Mucosa of rectum (tissue), 2 donors: Measurements from ENCODE around the gene RBM38.

Source experiments
- H3K27ac ChIP-seq, 2 donors: one replicate each; pipeline ENCODE4 v1.7.0; 2013; ENCODE audit warnings: inconsistent platforms in 2 of 2, low read depth in 2 of 2, low read length in 2 of 2
- H3K27me3 ChIP-seq, 2 donors: one replicate each; pipeline ENCODE4 v1.7.0; 2013; ENCODE audit warnings: low read length in 2 of 2; ENCODE audit not compliant: control insufficient read depth in 2 of 2, insufficient read depth in 2 of 2
- H3K36me3 ChIP-seq, 2 donors: one replicate each; pipeline ENCODE4 v1.7.0; 2013; ENCODE audit warnings: low read length in 2 of 2; ENCODE audit not compliant: control insufficient read depth in 2 of 2, insufficient read depth in 2 of 2
- H3K4me1 ChIP-seq, 2 donors: one replicate each; pipeline ENCODE4 v1.7.0; 2013; ENCODE audit warnings: low read length in 2 of 2, mild to moderate bottlenecking in 1 of 2; ENCODE audit not compliant: control insufficient read depth in 2 of 2, insufficient read depth in 2 of 2
- H3K4me3 ChIP-seq, 2 donors: one replicate each; pipeline ENCODE4 v1.7.0; 2013; ENCODE audit warnings: low read length in 2 of 2
- H3K9ac ChIP-seq, 2 donors: one replicate each; pipeline ENCODE4 v1.7.0; 2013; ENCODE audit warnings: low read length in 2 of 2, low read depth in 1 of 2, mild to moderate bottlenecking in 1 of 2
- H3K9me3 ChIP-seq, 2 donors: one replicate each; pipeline ENCODE4 v1.7.0; 2013; ENCODE audit warnings: low read length in 2 of 2; ENCODE audit not compliant: control insufficient read depth in 2 of 2
- donor health status: healthy.
- donor health status: Normal muscosa, but diverticular disease.

RBM38 gene

DNA sequence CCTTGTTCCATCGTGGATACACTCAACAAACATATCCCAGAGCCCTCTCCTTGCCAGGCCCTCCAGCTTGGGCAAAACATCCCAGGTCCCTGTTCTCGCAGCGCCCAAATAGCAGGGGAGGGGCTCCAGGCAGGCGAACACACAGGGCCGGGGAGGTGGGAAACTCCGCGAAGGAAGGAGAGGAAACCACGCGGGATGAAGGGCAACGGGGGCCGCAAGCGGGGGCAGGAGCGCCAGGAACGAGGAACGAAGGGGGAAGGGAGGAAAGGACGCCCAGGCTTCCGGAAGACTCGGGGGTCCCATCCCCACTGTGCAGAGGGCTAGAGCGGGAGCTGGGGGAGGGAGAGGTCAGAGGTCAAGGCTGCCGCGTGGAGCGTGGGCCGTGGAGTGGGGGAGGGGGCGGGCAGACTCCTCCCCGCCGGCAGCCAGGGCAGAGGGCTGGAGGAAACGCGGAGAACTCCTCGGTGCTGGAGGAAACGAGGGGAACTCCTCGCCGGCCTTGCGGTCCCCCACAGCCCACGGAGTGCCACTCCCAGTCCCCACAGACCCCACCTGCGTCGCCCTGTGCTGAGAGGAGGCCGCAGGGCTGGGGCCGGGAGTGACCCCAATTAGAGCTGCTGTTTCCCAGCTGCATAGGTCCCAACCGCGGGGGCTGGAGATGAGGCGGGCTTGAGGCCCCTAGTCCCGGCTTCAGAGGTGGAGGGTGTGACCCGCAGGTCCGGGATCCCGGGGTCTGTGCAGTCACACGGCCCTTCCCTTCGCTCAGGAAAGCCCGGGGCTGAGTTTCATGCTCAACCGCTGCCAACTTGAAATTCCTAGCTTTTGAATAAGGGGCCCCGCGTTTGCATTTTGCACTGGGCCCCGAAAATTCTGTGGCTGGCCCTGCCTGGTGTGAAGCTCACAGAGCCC, 1.2 kb upstream of the RBM38 start:
- H3K27me3 ChIP-seq: no peaks in the 10 kb centered on the region
- peaks cover 47% of the 10 kb centered on the region in 2 donors for H3K4me1 ChIP-seq
- H3K36me3 ChIP-seq: peaks cover 8 to 15% of the 10 kb centered on the region in 2 donors
- peak overlapping the region; percentile 69 to 70 for H3K9ac ChIP-seq
- H3K27ac ChIP-seq: peak overlapping the region; percentile 55 to 65
- H3K4me3 ChIP-seq: peak overlapping the region; percentile 40 to 69
- H3K9me3 ChIP-seq: no peaks in the 10 kb centered on the region

DNA sequence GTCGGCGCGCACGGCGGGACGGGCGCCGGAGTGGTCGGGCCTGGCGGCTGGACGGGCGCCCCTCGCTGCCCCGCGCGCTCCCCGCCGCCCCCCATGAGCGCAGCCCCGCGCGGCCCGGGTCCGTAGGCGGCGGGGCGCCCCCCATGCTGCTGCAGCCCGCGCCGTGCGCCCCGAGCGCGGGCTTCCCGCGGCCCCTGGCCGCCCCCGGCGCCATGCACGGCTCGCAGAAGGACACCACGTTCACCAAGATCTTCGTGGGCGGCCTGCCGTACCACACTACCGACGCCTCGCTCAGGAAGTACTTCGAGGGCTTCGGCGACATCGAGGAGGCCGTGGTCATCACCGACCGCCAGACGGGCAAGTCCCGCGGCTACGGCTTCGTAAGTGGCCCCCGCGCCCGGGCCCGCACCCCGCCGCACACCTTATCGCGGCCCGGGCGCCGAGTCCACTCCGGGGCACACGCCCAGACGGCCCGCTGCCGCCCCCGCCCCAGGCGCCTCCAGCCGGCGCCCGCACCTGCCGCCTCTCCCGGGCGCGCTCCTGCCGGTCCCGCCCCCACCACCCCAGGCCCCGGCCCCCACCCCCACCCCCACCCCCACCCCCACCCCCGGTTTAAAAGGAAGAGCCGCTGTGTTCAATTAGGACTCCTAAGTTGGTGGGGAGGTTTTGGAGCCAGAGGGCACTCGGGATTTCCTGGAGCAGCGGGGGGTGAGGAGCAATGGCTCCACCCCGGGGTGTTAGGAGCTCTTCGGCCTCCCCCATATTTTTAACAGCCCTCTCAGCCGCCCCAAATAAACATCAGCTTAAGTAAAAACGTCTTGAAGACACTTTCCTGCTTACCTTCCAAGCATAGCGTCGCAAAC, 474 bp downstream of the RBM38 start:
- peak overlapping the region; percentile 76 to 85 for H3K27ac ChIP-seq
- H3K27me3 ChIP-seq: no peaks in the 10 kb centered on the region
- peak overlapping the region; percentile 70 to 79 for H3K4me3 ChIP-seq
- H3K4me1 ChIP-seq: peaks cover 41 to 51% of the 10 kb centered on the region in 2 donors
- no peaks in the 10 kb centered on the region for H3K9me3 ChIP-seq
- H3K36me3 ChIP-seq: peaks cover 10 to 27% of the 10 kb centered on the region in 2 donors
- peak overlapping the region; percentile 77 to 81 for H3K9ac ChIP-seq

DNA sequence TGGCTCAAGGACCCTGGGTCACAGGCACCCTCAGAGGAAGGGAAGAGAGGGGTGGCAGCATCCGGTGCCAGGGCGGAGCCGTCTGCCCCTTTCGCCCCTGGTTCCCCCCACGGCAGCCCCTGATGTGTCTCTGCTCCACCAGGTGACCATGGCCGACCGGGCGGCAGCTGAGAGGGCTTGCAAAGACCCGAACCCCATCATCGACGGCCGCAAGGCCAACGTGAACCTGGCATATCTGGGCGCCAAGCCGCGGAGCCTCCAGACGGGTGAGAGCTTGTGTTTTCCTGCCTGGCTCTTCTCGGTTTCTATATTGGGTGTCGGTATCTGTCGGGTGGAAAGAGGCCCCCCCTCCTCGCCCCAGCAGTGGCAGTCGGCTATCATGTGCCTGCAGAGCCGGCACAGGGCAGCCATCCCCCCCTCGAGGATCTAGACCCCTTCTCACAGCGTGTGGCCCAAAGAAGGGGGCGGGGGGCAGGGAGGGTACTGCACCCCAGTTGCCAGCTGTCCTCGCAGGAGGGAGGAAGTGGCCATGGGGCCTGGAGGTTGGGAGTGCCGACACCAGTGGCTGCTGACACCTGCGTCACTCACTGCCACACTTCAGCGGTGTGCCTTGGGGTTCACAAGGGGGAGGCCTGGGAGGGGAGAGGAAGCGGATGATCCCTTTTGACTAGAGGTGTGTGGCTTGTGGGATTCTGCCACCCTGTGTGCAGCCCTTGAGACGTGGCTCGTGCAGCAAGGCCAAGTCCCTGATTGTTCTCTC, 1.5 kb downstream of the RBM38 start:
- Histone ChIP-seq H3K27ac (peak overlapping the region; percentile 76 to 85), H3K4me1 (peaks cover 47 to 59% of the 10 kb centered on the region in 2 donors)

DNA sequence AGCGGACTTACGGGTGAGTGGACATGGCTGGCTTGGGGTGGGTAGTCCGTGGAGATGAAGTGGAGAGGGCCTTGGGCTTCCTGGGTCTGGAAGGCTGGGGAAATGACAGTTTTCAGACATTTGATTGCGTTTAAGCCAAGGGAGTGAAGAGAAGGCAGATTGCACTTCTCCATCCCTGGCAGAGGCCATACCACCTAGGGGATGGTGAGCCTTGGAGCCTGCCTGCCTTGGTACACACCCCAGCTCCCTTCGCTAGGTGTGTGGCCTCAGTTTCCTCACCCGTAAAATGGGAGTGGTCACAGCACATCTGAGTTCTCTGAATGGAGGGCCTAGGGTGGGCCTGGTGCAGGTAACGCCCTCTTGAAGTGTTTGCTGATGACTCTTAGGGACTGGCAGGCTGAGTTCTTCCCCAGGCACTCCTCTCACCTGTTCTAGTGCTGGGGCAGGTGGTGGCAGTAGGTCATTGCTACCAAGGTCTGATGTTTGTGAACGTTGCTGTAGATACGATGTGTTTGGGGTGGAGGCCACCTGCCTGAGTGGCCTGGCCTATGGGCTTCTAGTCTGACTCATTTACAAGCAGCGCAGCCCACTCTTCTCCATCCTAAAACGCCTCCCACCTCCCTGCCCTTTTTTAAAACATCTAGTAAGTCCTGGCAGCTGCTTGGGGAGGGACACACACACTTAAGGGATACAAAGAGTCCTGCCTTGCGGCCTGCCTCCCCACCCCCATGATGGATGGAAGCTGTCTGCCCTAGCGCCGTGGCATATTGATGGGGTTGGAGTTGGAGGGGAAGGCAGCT, 2.3 kb downstream of the RBM38 start:
- Histone ChIP-seq H3K4me3 (peak overlapping the region; percentile 70 to 79), H3K4me1 (peaks cover 55 to 67% of the 10 kb centered on the region in 2 donors), H3K9me3 (no peaks in the 10 kb centered on the region), H3K36me3 (peaks cover 18 to 38% of the 10 kb centered on the region in 2 donors), H3K27me3 (no peaks in the 10 kb centered on the region), H3K27ac (peak overlapping the region; percentile 76 to 85), H3K9ac (peak overlapping the region; percentile 63 to 81)

More for the DNA sequence above, 1.5 kb downstream of the RBM38 start:
- H3K36me3 ChIP-seq: peaks cover 18 to 37% of the 10 kb centered on the region in 2 donors
- peak overlapping the region; percentile 72 to 81 for H3K9ac ChIP-seq
- H3K4me3 ChIP-seq: peak overlapping the region; percentile 70 to 79
- no peaks in the 10 kb centered on the region for H3K27me3 ChIP-seq
- no peaks in the 10 kb centered on the region for H3K9me3 ChIP-seq

DNA sequence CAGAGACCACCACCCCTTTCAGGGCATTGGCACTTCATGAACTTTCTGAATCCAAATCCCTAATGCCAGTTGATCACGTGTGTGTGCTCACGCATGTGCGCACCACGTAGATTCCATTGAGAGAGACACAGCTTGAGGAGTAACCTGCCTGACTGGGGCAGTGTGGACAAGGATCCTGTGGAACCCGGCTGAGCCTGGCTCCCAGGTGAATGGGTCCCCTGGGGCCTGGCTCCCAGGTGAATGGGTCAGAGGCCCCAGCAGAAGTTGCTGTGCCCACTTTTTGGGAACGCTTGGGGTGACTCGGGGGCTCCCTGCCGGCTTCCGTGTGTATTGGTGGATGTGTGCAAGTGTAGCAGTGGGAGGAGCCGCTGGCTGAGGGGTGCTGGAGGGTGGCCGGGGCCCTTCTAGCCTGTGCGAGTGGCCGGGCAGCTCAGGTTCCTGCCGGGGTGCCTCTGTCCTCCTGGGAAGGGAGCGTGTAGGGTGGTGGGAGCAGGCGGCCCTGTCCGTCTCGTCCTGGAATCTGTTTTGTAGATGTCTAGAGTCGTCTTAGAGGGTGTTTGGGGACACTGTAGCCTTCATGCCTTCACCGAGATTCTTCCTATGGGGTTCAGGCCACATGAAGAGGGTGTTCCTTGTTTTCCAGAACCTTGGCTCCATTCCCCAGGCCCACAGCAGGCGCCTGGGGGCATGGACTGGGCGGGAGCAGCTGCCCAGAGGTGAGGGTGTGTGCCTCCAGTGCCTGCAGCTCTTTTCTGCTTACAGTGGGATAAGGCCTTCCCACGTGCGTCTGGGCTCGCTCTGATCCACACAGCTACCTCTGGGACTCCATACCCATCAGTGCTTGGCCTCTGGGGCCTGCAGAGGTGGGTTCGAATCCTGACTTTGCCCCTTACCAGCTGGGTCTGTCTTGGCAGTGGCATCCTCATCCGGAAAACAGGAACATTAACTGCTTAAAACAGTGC, 3.2 kb downstream of the RBM38 start:
- peaks cover 18 to 38% of the 10 kb centered on the region in 2 donors for H3K36me3 ChIP-seq
- peak overlapping the region in 1 of 2 donors; percentile 41 for H3K9ac ChIP-seq
- peak overlapping the region in 1 of 2 donors; percentile 79 for H3K4me3 ChIP-seq
- peak overlapping the region; percentile 25 to 32 for H3K27ac ChIP-seq
- H3K9me3 ChIP-seq: no peaks in the 10 kb centered on the region
- H3K27me3 ChIP-seq: no peaks in the 10 kb centered on the region
- H3K4me1 ChIP-seq: peaks cover 61 to 72% of the 10 kb centered on the region in 2 donors

DNA sequence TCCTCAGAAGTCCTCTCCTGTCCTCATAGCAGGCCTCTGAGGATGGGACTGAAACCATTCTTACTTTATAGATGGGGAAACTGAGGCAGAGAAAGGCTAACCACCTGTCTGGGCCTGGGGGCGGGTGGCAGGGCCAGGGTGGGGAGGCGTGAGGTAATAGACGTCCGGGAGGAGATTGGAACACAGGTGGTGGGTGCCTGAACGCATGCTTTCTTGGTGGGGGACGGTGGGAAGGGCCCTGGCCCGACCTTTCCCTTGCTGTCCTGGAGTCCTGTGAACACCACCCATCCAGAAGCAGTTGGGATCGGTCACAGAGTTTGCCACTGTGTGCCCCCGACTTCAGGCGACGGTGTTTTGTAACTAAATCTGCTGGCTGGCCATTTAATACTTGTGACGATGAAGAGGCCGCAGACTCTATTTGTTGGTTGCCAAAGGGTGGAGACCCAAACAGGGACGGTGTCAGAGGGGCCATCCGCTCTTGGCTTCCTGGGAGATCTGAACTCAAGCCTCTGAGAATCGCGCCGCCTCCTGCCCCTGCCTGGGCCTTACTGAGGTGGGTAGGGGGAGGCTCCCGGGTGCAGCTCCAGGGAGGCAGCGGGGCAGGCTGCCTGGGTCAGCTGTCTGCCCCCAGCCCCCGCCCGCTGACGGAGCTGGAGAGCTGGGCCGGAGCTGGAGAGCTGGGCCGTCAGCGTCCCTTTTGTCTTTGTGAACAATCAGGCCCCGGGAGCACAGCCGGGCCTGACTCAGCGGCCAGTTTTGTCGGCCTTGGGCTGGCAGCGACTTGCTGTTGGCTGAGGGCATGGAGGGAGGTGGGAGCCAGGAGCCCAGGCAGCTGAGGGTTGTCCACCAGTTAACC, 4.1 kb downstream of the RBM38 start:
- Histone ChIP-seq H3K27ac (peak overlapping the region in 1 of 2 donors; percentile 28), H3K4me1 (peaks cover 62 to 73% of the 10 kb centered on the region in 2 donors), H3K4me3 (no peak overlapping the region), H3K9ac (no peak overlapping the region), H3K36me3 (peaks cover 21 to 44% of the 10 kb centered on the region in 2 donors), H3K27me3 (no peaks in the 10 kb centered on the region), H3K9me3 (no peaks in the 10 kb centered on the region)

DNA sequence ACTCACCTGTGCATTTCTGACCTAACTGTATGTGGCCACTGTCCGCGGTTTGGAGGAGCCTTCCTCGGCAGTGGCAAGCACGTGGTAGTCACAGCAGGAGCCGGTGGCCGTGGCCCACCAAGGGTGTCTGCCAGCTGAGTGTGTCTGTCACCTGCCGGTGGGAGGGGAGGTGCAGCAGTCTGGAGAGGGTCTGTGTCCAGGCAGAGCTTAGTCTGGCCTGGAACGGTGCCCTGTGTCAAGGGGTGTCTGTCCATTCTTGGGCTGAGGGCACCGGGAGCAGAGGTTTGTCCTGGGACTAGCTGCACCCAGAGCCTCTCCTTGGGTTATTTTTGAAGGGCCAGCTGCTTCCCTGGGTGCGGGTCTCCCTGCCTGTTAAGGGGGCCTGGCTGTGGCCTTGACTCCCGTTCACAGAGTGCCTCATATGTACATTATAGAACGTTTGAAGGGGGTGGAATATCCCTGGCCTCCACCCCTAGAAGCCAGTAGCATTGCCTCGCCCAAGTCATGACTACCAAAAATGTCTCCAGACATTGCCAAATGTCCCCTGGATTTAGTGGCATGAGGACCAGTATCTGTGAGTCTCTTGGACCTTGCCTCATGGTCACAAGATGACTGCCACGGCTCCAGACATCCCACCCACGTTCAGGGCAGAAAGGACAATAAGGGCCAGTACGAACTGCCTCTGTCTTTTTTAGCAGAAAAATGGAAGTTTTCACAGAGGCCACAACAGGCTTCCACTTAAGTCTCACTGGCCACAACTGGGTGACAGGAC, 5.2 kb downstream of the RBM38 start:
- H3K4me1 ChIP-seq: peaks cover 57 to 75% of the 10 kb centered on the region in 2 donors
- peak overlapping the region in 1 of 2 donors; percentile 3 for H3K4me3 ChIP-seq
- H3K9ac ChIP-seq: no peak overlapping the region
- no peaks in the 10 kb centered on the region for H3K9me3 ChIP-seq
- peaks cover 31 to 53% of the 10 kb centered on the region in 2 donors for H3K36me3 ChIP-seq
- no peaks in the 10 kb centered on the region for H3K27me3 ChIP-seq
- peak overlapping the region in 1 of 2 donors; percentile 85 for H3K27ac ChIP-seq
